ENCODE results near the gene SLAMF6. TPM values are rescaled to one million over a fixed set of nuclear protein-coding genes. Genes with fewer than 3 reads are reported as not detected.

Gene SLAMF6
- total and polyA plus RNA-seq, 10 of the 15 experiments (the other 5 are each of a cell fraction or from before 2014, with no cell fraction given) = 20.5 to 89.6 (median 36.5) TPM

GRCh38 chr1:160459056-160459455 lies 64.0 kb downstream of the SLAMF6 start:
- H3K9ac ChIP-seq (ENCODE audit: control insufficient read depth, insufficient read depth, low read length) = no peak overlapping the region
- FAIRE-seq (no peak), DNase-seq (ENCODE audit: low read depth, low spot score) (no peak), ATAC-seq (no peak)
- peak overlapping the region; percentile 15 for H2AFZ ChIP-seq (ENCODE audit: control insufficient read depth, low read depth, low read length)
- no peaks in the 10 kb centered on the region for H3K36me3 ChIP-seq (ENCODE audit: control insufficient read depth in 2 of 2, insufficient read depth in 2 of 2, low read length in 1 of 2)
- TF ChIP-seq BRCA1 (IDR thresholded peaks at IDR 0.05; ENCODE audit: low read depth, low read length) (no peak), EED (IDR thresholded peaks at IDR 0.05; ENCODE audit: low read depth) (no peak), BCL11A (IDR thresholded peaks at IDR 0.05; ENCODE audit: low read depth, low read length) (no peak), ATF3 (IDR thresholded peaks at IDR 0.05; ENCODE audit: borderline replicate concordance, extremely low read depth, low read depth, low read length) (no peak), BMI1 (IDR thresholded peaks at IDR 0.05; ENCODE audit: borderline replicate concordance) (no peak), HCFC1 (IDR thresholded peaks at IDR 0.05; ENCODE audit: low read length) (no peak), NR2C1 (IDR thresholded peaks at IDR 0.05) (no peak), POLR2AphosphoS5 (IDR thresholded peaks at IDR 0.05; ENCODE audit: low read length) (no peak)
- TF ChIP-seq, protein P1, sequence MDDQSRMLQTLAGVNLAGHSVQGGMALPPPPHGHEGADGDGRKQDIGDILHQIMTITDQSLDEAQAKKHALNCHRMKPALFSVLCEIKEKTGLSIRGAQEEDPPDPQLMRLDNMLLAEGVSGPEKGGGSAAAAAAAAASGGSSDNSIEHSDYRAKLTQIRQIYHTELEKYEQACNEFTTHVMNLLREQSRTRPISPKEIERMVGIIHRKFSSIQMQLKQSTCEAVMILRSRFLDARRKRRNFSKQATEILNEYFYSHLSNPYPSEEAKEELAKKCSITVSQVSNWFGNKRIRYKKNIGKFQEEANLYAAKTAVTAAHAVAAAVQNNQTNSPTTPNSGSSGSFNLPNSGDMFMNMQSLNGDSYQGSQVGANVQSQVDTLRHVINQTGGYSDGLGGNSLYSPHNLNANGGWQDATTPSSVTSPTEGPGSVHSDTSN (IDR thresholded peaks at IDR 0.05; ENCODE audit: insufficient replicate concordance, low read depth, low read length) = no peak
- TF ChIP-seq, protein P2, sequence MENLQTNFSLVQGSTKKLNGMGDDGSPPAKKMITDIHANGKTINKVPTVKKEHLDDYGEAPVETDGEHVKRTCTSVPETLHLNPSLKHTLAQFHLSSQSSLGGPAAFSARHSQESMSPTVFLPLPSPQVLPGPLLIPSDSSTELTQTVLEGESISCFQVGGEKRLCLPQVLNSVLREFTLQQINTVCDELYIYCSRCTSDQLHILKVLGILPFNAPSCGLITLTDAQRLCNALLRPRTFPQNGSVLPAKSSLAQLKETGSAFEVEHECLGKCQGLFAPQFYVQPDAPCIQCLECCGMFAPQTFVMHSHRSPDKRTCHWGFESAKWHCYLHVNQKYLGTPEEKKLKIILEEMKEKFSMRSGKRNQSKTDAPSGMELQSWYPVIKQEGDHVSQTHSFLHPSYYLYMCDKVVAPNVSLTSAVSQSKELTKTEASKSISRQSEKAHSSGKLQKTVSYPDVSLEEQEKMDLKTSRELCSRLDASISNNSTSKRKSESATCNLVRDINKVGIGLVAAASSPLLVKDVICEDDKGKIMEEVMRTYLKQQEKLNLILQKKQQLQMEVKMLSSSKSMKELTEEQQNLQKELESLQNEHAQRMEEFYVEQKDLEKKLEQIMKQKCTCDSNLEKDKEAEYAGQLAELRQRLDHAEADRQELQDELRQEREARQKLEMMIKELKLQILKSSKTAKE (IDR thresholded peaks at IDR 0.05; ENCODE audit: low read depth, poor library complexity, severe bottlenecking) = no peak
- TF ChIP-seq, protein P3, sequence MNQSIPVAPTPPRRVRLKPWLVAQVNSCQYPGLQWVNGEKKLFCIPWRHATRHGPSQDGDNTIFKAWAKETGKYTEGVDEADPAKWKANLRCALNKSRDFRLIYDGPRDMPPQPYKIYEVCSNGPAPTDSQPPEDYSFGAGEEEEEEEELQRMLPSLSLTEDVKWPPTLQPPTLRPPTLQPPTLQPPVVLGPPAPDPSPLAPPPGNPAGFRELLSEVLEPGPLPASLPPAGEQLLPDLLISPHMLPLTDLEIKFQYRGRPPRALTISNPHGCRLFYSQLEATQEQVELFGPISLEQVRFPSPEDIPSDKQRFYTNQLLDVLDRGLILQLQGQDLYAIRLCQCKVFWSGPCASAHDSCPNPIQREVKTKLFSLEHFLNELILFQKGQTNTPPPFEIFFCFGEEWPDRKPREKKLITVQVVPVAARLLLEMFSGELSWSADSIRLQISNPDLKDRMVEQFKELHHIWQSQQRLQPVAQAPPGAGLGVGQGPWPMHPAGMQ (IDR thresholded peaks at IDR 0.05; ENCODE audit: borderline replicate concordance) = no peak
- TF ChIP-seq, protein P4, sequence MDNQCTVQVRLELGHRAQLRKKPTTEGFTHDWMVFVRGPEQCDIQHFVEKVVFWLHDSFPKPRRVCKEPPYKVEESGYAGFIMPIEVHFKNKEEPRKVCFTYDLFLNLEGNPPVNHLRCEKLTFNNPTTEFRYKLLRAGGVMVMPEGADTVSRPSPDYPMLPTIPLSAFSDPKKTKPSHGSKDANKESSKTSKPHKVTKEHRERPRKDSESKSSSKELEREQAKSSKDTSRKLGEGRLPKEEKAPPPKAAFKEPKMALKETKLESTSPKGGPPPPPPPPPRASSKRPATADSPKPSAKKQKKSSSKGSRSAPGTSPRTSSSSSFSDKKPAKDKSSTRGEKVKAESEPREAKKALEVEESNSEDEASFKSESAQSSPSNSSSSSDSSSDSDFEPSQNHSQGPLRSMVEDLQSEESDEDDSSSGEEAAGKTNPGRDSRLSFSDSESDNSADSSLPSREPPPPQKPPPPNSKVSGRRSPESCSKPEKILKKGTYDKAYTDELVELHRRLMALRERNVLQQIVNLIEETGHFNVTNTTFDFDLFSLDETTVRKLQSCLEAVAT (IDR thresholded peaks at IDR 0.05) = no peak
- WGBS (ENCODE audit: insufficient coverage, insufficient replicate concordance, low lambda C conversion rate, missing lambda C conversion rate) = 50% methylated on average over 2 of the region's 2 CpGs
- peaks cover 41% of the 10 kb centered on the region for H3K4me1 ChIP-seq (ENCODE audit: control insufficient read depth, insufficient read depth, low read length)
- ChIA-PET CTCF (interaction anchor here (1.1 to 1.5 kb wide), 3 partner anchors 9 to 148 kb away, joined by 3 to 5 read pairs (median 3); no protein-coding TSS in a partner anchor), POLR2A (interaction anchor here (0.6 to 0.9 kb wide), 2 partner anchors 29 to 64 kb away, joined by 3 read pairs; no protein-coding TSS in a partner anchor), SMC1A (ENCODE audit: uncharacterized antibody, unreplicated experiment) (interaction anchor here (1.0 to 1.6 kb wide), 4 partner anchors 9 to 90 kb away, joined by 3 to 9 read pairs (median 4); no protein-coding TSS in a partner anchor), RAD21 (ENCODE audit: unreplicated experiment) (interaction anchor here (2.9 kb wide), 1 partner anchor 81 kb away, joined by 7 read pairs; no protein-coding TSS in a partner anchor)
- H3K79me2 ChIP-seq (ENCODE audit: control insufficient read depth, insufficient read depth, low read length) = no peaks in the 10 kb centered on the region
- H4K20me1 ChIP-seq (ENCODE audit: control insufficient read depth, insufficient read depth) = no peaks in the 10 kb centered on the region
- BruUV-seq (replicated peaks) = no TSS peak
- intact Hi-C loops (cut with micrococcal nuclease; ENCODE audit: unreplicated experiment) = no loop called here
- in situ Hi-C loops (cut with MboI) = no loop called here
- peak overlapping the region; percentile 89; the same call in 1 of the 2 replicates for H3K27ac ChIP-seq (ENCODE audit: control insufficient read depth, insufficient read depth)
- no peak overlapping the region for H3K4me3 ChIP-seq
- H3K4me2 ChIP-seq (ENCODE audit: control insufficient read depth, insufficient read depth) = no peak overlapping the region
- H3K9me3 ChIP-seq (replicated peaks; ENCODE audit: control insufficient read depth, insufficient read depth, low read length) = no peaks in the 10 kb centered on the region; the same call in 2 of the 3 replicates
- H3K27me3 ChIP-seq (replicated peaks in 1 of 2; ENCODE audit: control insufficient read depth in 2 of 2, insufficient read depth in 2 of 2, low read length in 1 of 2) = no peaks in the 10 kb centered on the region
